ENCODE measurements around the gene JADE2. TPM values are rescaled to one million over a fixed set of nuclear protein-coding genes. Genes with fewer than 3 reads are reported as not detected.

The JADE2 gene
- total and polyA plus RNA-seq, 4 donors, result 3.9 to 11.4 (median 5.5) TPM

GRCh38 chr5:134559672-134560071 lies 34.2 kb downstream of the JADE2 start:
- no peak overlapping the region for H3K9ac ChIP-seq (ENCODE audit: low read depth in 1 of 2, low read length in 2 of 2)
- peaks cover under 1 to 9% (median 3%) of the 10 kb centered on the region in 4 donors for H3K4me1 ChIP-seq (ENCODE audit: control insufficient read depth in 4 of 4, insufficient read depth in 4 of 4, low read length in 3 of 4)
- no peak for DNase-seq (ENCODE audit: low spot score)
- H3K4me3 ChIP-seq (ENCODE audit: low read depth in 1 of 3, low read length in 3 of 3), result no peak overlapping the region
- WGBS, result 92% methylated on average over 7 of the region's 7 CpGs
- peaks cover 7 to 42% (median 40%) of the 10 kb centered on the region in 4 donors for H3K36me3 ChIP-seq (ENCODE audit: control insufficient read depth in 4 of 4, insufficient read depth in 3 of 4, low read depth in 1 of 4, low read length in 3 of 4)
- no peaks in the 10 kb centered on the region for H3K27me3 ChIP-seq (ENCODE audit: control insufficient read depth in 4 of 4, insufficient read depth in 4 of 4, low read length in 3 of 4)
- no peak for TF ChIP-seq JUND (IDR thresholded peaks at IDR 0.05)
- TF ChIP-seq EGR1 (IDR thresholded peaks at IDR 0.05; ENCODE audit: low read depth in 2 of 2), result no peak
- no peak for TF ChIP-seq HNF4G (IDR thresholded peaks at IDR 0.05)
- no peak for TF ChIP-seq FOXA1 (IDR thresholded peaks at IDR 0.05)
- no peak for TF ChIP-seq NR2F2 (IDR thresholded peaks at IDR 0.05)
- TF ChIP-seq YY1 (IDR thresholded peaks at IDR 0.05), result no peak
- TF ChIP-seq FOXA2 (IDR thresholded peaks at IDR 0.05), result no peak
- no peak for TF ChIP-seq SP1 (IDR thresholded peaks at IDR 0.05)
- no peaks in the 10 kb centered on the region for H3K9me3 ChIP-seq (ENCODE audit: control insufficient read depth in 4 of 4, low read length in 3 of 4)
- no peak overlapping the region for H3K27ac ChIP-seq (ENCODE audit: low read depth in 1 of 2, low read length in 2 of 2)

DNA sequence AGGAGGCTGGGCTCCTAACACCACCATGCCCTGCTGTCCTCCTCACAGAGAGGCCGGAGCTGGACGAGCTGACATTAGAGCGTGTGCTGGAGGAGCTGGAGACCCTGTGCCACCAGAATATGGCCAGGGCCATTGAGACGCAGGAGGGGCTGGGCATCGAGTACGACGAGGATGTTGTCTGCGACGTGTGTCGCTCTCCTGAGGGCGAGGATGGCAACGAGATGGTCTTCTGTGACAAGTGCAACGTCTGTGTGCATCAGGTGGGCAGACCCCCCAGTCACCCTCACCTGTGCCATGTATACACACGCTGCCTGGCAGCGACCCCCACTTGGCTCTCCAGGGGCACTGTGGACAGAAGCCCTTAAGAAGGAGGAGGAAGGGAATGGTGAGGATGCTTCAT lies 35.2 kb downstream of the JADE2 start:
- no peak for TF ChIP-seq FOXA2 (IDR thresholded peaks at IDR 0.05)
- TF ChIP-seq SP1 (IDR thresholded peaks at IDR 0.05), result no peak
- no peak for TF ChIP-seq CTCF (IDR thresholded peaks at IDR 0.05; ENCODE audit: low read depth, low read length, missing input control)
- no peak for TF ChIP-seq TAF1 (conservative IDR thresholded peaks at IDR 0.05)
- TF ChIP-seq EGR1 (IDR thresholded peaks at IDR 0.05; ENCODE audit: low read depth in 2 of 2), result no peak
- TF ChIP-seq NR2F2 (IDR thresholded peaks at IDR 0.05), result no peak
- Histone ChIP-seq H3K9me3 (ENCODE audit: control insufficient read depth in 4 of 4, low read length in 3 of 4) (no peaks in the 10 kb centered on the region), H3K27me3 (ENCODE audit: control insufficient read depth in 4 of 4, insufficient read depth in 4 of 4, low read length in 3 of 4) (no peaks in the 10 kb centered on the region), H3K27ac (ENCODE audit: low read depth in 1 of 2, low read length in 2 of 2) (no peak overlapping the region), H3K36me3 (ENCODE audit: control insufficient read depth in 4 of 4, insufficient read depth in 3 of 4, low read depth in 1 of 4, low read length in 3 of 4) (peaks cover 7 to 49% (median 44%) of the 10 kb centered on the region in 4 donors), H3K9ac (ENCODE audit: low read depth in 1 of 2, low read length in 2 of 2) (no peak overlapping the region), H3K4me1 (ENCODE audit: control insufficient read depth in 4 of 4, insufficient read depth in 4 of 4, low read length in 3 of 4) (no peaks in the 10 kb centered on the region), H3K4me3 (ENCODE audit: low read depth in 1 of 3, low read length in 3 of 3) (no peak overlapping the region)
- no peak for DNase-seq (ENCODE audit: low spot score)
- 96% methylated on average over 15 of the region's 15 CpGs for WGBS

DNA sequence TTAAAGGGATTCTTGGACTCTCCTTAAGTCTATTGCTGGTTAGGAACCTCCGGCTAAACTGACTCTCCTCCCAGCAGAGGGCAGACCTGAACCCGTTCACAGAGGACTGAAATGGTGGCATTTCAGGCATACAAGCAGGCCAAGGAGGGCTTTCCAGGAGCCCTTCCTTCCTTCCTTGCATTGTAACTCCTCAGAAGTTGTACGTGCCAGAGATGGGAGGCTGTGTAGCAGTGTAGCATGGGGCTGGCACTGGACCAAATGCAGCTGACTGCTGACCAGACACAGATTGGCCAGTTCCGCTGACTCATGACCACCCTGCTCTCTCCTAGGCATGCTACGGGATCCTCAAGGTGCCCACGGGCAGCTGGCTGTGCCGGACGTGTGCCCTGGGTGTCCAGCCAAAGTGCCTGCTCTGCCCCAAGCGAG lies 36.4 kb downstream of the JADE2 start:
- Histone ChIP-seq H3K4me1 (ENCODE audit: control insufficient read depth in 4 of 4, insufficient read depth in 4 of 4, low read length in 3 of 4) (peaks cover 0 to 4% (median 1%) of the 10 kb centered on the region in 4 donors), H3K9me3 (ENCODE audit: control insufficient read depth in 4 of 4, low read length in 3 of 4) (no peaks in the 10 kb centered on the region), H3K36me3 (ENCODE audit: control insufficient read depth in 4 of 4, insufficient read depth in 3 of 4, low read depth in 1 of 4, low read length in 3 of 4) (peaks cover 11 to 57% (median 48%) of the 10 kb centered on the region in 4 donors), H3K9ac (ENCODE audit: low read depth in 1 of 2, low read length in 2 of 2) (no peak overlapping the region), H3K4me3 (ENCODE audit: low read depth in 1 of 3, low read length in 3 of 3) (no peak overlapping the region), H3K27ac (ENCODE audit: low read depth in 1 of 2, low read length in 2 of 2) (no peak overlapping the region), H3K27me3 (ENCODE audit: control insufficient read depth in 4 of 4, insufficient read depth in 4 of 4, low read length in 3 of 4) (no peaks in the 10 kb centered on the region)
- DNase-seq (ENCODE audit: low spot score), result no peak
- TF ChIP-seq CTCF (IDR thresholded peaks at IDR 0.05; ENCODE audit: low read depth, low read length, missing input control) (peak; percentile 31), RXRA (IDR thresholded peaks at IDR 0.05) (no peak), FOXA2 (IDR thresholded peaks at IDR 0.05) (no peak), SP1 (IDR thresholded peaks at IDR 0.05) (no peak), NR2F2 (IDR thresholded peaks at IDR 0.05) (peak; percentile 73), RAD21 (IDR thresholded peaks at IDR 0.05) (peak; percentile 68 to 69), GABPA (IDR thresholded peaks at IDR 0.05 in 1 of 2, conservative IDR thresholded peaks at IDR 0.05 in 1 of 2) (no peak)
- whole genome bisulfite sequencing, result 73% methylated on average over 9 of the region's 9 CpGs

Measured in liver (tissue), 9 donors.